ENCODE measurements around the gene SEC24D. TPM values are rescaled to one million over a fixed set of nuclear protein-coding genes. Genes with fewer than 3 reads are reported as not detected.

The SEC24D gene
- total RNA-seq, 1 donor from 2014 or later, result 8.2 TPM

DNA sequence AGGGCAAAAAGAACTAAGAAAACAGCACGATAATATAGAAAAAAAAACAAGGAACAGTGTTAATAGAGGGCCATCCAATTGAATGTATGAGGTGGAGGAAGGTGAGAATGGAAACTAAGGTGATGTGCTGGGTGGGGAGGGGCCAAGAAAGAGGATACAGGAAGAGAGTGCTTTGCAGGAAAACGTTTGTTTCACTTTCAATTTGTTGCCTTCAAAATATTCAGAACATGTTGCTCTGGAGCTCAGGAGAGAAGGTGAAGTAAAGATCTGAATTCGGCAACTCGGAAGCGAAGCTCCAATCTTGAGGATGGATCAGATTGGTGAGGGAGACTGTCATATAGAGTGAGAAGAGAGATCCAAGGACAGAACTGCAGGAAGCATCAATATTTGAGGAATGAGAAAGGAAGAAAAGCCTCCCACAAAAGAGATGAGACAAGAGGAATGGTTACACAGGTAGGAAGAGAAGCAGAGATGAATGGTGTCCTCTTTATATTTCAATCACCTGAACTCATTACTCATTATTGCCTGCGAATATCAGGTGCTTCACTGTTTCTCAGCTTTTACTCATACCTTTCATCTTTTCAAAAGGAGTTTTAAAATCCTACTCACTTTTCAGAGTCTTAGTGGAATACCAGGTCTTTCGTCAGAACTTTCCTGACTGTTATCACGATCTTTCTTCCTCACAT, 14.7 kb upstream of the SEC24D start:
- peak overlapping the region; percentile 48 for H3K4me2 ChIP-seq
- H3K9me3 Mint-ChIP-seq, result no peaks in the 10 kb centered on the region

DNA sequence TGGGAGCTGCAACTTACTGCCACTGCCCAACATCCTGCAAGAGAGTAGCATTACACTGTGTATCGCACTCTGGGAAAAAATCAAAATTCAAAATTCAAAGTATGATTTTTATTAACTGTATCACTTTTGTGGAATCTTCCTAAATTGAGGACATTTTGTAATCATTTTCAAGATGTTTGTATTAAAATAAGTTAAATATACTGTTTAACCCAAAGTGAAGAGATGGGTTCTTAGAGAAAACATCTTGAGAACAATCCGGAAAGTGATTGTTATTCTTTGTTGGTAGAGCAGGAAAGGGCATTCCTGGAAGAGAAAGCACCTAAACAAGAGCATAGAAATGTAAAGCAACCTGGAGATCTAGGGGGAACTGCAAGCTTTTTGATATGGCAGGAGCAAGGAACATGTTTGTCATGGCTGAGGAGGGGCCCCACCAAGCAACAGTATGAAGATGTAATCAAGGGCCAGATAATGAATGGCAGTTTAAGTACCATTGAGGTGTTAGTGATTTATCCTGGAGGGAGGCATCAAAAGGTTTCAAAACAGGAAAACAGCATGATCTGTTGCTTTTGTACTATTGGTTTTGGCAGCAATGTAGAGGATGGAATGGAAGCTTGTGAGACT, 14.1 kb upstream of the SEC24D start:
- H3K27ac Mint-ChIP-seq, result no peak overlapping the region
- H3K27me3 ChIP-seq, result no peaks in the 10 kb centered on the region
- H2AFZ ChIP-seq (replicated peaks), result peak overlapping the region; percentile 86
- DNase-seq (ENCODE audit: low spot score), result no peak
- H3K9ac ChIP-seq, result no peak overlapping the region
- no peaks in the 10 kb centered on the region for H3K36me3 ChIP-seq
- H3K4me2 ChIP-seq, result peak overlapping the region; percentile 48
- H3K9me3 Mint-ChIP-seq, result no peaks in the 10 kb centered on the region
- no peak overlapping the region for H3K4me3 Mint-ChIP-seq
- H3K36me3 Mint-ChIP-seq, result no peaks in the 10 kb centered on the region
- H3K79me2 ChIP-seq (ENCODE audit: low read depth), result no peaks in the 10 kb centered on the region
- peaks cover 11% of the 10 kb centered on the region for H3K4me1 ChIP-seq
- H3K27me3 Mint-ChIP-seq (ENCODE audit: insufficient read depth, low read depth), result no peaks in the 10 kb centered on the region
- no peaks in the 10 kb centered on the region for H3K9me3 ChIP-seq (ENCODE audit: low read depth)
- peaks cover 4% of the 10 kb centered on the region for H3K4me1 Mint-ChIP-seq
- TF ChIP-seq EZH2phosphoT487 (IDR thresholded peaks at IDR 0.05) (no peak), EZH2 (IDR thresholded peaks at IDR 0.05) (no peak), CTCF (IDR thresholded peaks at IDR 0.05) (no peak)
- no peak overlapping the region for H3K27ac ChIP-seq
- H4K20me1 ChIP-seq (ENCODE audit: low read depth), result no peaks in the 10 kb centered on the region
- H3F3A ChIP-seq (ENCODE audit: low read depth), result peaks cover 4% of the 10 kb centered on the region
- H3K4me3 ChIP-seq, result no peak overlapping the region

More for the DNA sequence above, 14.7 kb upstream of the SEC24D start:
- DNase-seq (ENCODE audit: low spot score), result no peak
- Mint-ChIP-seq H3K36me3 (no peaks in the 10 kb centered on the region), H3K27ac (no peak overlapping the region), H3K27me3 (ENCODE audit: insufficient read depth, low read depth) (no peaks in the 10 kb centered on the region), H3K4me3 (no peak overlapping the region), H3K4me1 (peaks cover 4% of the 10 kb centered on the region)
- no peaks in the 10 kb centered on the region for H3K9me3 ChIP-seq (ENCODE audit: low read depth)
- no peaks in the 10 kb centered on the region for H3K36me3 ChIP-seq
- peaks cover 11% of the 10 kb centered on the region for H3K4me1 ChIP-seq
- H3K27me3 ChIP-seq, result no peaks in the 10 kb centered on the region
- no peaks in the 10 kb centered on the region for H3K79me2 ChIP-seq (ENCODE audit: low read depth)
- peak overlapping the region; percentile 86 for H2AFZ ChIP-seq (replicated peaks)
- peaks cover 4% of the 10 kb centered on the region for H3F3A ChIP-seq (ENCODE audit: low read depth)
- H3K4me3 ChIP-seq, result no peak overlapping the region
- no peak overlapping the region for H3K27ac ChIP-seq
- no peaks in the 10 kb centered on the region for H4K20me1 ChIP-seq (ENCODE audit: low read depth)
- H3K9ac ChIP-seq, result no peak overlapping the region
- TF ChIP-seq EZH2phosphoT487 (IDR thresholded peaks at IDR 0.05) (no peak), EZH2 (IDR thresholded peaks at IDR 0.05) (no peak), CTCF (IDR thresholded peaks at IDR 0.05) (no peak)

DNA sequence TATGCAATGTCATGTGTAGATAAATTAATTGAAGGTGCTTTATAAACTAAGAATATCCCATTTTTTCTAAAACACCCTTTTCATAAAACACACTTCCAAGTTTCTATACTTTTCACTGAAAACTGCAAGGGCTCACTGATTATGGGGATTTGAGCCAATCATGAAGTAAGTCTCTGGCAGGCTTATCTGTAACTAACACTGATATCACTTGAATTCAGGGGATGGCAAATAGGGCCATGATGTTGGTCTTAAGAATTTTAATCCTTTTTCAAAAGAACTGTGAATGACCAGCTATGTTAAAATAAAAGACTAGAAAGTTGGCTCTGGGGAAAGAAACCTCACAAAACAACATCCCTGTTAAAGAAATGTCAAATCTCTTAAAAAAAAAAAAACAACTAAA, 13.0 kb upstream of the SEC24D start:
- TF ChIP-seq EZH2 (IDR thresholded peaks at IDR 0.05), result no peak
- TF ChIP-seq EZH2phosphoT487 (IDR thresholded peaks at IDR 0.05), result no peak
- TF ChIP-seq CTCF (IDR thresholded peaks at IDR 0.05), result no peak
- Histone ChIP-seq H3K4me1 (peaks cover 11% of the 10 kb centered on the region), H2AFZ (replicated peaks) (no peak overlapping the region), H3K36me3 (no peaks in the 10 kb centered on the region), H3K4me2 (no peak overlapping the region), H3K27ac (no peak overlapping the region), H3K9me3 (ENCODE audit: low read depth) (no peaks in the 10 kb centered on the region), H3K27me3 (no peaks in the 10 kb centered on the region), H3K9ac (no peak overlapping the region), H4K20me1 (ENCODE audit: low read depth) (no peaks in the 10 kb centered on the region), H3K79me2 (ENCODE audit: low read depth) (no peaks in the 10 kb centered on the region), H3K4me3 (no peak overlapping the region), H3F3A (ENCODE audit: low read depth) (peaks cover 4% of the 10 kb centered on the region)
- H3K36me3 Mint-ChIP-seq, result no peaks in the 10 kb centered on the region
- DNase-seq (ENCODE audit: low spot score), result no peak
- H3K4me3 Mint-ChIP-seq, result no peak overlapping the region
- H3K27ac Mint-ChIP-seq, result no peak overlapping the region
- H3K4me1 Mint-ChIP-seq, result peaks cover 4% of the 10 kb centered on the region
- H3K9me3 Mint-ChIP-seq, result no peaks in the 10 kb centered on the region
- no peaks in the 10 kb centered on the region for H3K27me3 Mint-ChIP-seq (ENCODE audit: insufficient read depth, low read depth)

Measured in neural progenitor cell (in vitro differentiated cells).